ENCODE results near the gene SUPT4H1.

- TF ChIP-seq CTCF (IDR thresholded peaks at IDR 0.05) (no peak), TCF7L2 (IDR thresholded peaks at IDR 0.05; ENCODE audit: low read depth, low read length) (no peak), POLR2AphosphoS5 (IDR thresholded peaks at IDR 0.05; ENCODE audit: low read depth, low read length) (no peak)
Observed at GRCh38 chr17:58320570-58321323, 31.3 kb downstream of the SUPT4H1 start.

All from Panc1 (cell line).